CD4-positive, alpha-beta T cell treated with Interferon alpha-2 for 1 hour (primary cell): ENCODE results near the gene TBC1D20.
"Not testable (repeated sequence)": the region's sequence is repeated elsewhere in the genome, so short reads cannot be mapped to it uniquely, and the experiment has no call there.

Experiments used
- DNase-seq, 2 donors: peaks; one replicate each; pipeline ENCODE4 v3.0.0-alpha.2; 2020 to 2022

The TBC1D20 gene

GRCh38 chr20:400128-400453 is 62.2 kb downstream of the TBC1D20 start:
- DNase-seq: no peak

GRCh38 chr20:399182-399707 is 63.1 kb downstream of the TBC1D20 start:
- no peak for DNase-seq

DNA sequence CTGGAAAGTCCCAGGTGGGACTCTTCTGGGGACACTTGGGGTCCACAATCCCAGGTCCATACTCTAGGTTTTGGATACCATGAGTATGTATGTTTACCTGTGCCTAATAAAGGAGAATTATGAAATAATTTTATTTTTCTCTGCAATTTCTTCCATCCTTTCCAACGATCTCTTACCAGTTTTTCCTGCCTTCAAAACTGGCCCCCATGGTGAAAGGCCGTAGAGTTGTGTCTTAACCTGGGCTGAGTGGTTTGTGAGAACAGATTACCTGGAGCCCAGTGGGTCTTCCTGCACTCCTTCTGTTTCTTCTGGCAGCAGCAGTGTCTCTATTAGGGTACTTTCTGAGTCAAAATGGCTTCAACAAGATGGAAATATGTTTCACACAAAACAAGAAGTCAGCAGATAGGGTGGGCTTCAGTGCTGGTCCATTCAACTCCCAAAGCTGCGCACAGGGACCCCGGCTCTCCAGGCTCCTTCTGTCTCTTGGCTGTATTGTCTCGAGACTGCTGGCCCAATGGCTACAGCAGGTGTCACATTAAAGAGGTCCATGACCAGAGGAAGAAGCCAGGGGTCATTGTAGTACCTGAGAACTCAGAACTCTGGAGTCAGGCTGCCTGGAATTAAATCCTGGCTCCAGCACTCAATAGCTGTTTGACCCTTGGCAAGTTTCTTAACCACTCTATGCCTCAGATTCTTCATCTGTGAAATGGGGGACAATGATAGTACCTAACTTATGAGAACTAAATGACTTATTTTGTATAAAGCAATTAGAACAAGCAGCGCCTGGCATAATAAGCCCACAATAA is 64.7 kb downstream of the TBC1D20 start:
- DNase-seq: no peak

- no peak for DNase-seq
Measured at GRCh38 chr20:396619-397431, 65.5 kb downstream of the TBC1D20 start.

- no peak for DNase-seq
Measured at GRCh38 chr20:396252-396618, 66.1 kb downstream of the TBC1D20 start.

DNA sequence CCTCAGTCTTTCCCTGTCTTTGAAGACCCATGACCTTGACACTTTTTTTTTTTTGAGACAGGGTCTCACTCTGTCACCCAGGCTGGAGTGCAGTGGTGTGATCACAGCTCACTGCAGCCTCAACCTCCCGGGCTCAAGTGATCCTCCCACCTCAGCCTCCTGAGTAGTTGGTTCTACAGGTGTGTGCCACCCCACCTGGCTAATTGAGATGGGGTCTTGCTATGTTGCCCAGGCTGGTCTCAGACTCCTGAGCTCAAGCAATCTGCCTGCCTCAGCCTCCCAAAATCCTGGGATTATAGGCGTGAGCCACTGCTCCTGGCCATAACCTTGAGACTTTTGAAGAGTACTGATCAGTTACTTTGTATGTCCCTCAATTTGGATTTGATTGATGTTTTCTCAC is 69.0 kb downstream of the TBC1D20 start:
- not testable (repeated sequence) for DNase-seq

- no peak for DNase-seq
Measured at GRCh38 chr20:391041-391711, 71.2 kb downstream of the TBC1D20 start.

DNA sequence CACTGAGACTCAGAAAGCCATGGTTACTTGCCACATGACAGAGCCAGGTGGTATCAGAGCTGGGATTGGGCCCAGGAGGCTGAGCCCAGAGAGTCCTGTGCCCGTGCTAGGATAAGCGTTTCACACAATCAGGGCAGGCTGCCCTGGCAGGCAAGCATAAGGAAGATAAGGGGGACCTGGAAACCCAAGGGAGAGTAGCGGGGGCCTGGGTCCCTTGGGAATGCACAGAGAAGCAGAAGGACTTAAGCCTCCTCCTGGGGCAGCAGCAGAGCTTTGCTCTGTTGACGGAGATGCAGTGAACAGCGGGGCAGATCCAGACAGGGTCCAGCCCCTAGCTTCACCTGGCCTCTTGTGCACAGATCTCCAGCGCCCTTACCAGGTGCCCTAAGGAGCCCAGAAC is 73.1 kb downstream of the TBC1D20 start:
- no peak for DNase-seq

GRCh38 chr20:388034-388994 is 74.0 kb downstream of the TBC1D20 start:
- DNase-seq: no peak

DNA sequence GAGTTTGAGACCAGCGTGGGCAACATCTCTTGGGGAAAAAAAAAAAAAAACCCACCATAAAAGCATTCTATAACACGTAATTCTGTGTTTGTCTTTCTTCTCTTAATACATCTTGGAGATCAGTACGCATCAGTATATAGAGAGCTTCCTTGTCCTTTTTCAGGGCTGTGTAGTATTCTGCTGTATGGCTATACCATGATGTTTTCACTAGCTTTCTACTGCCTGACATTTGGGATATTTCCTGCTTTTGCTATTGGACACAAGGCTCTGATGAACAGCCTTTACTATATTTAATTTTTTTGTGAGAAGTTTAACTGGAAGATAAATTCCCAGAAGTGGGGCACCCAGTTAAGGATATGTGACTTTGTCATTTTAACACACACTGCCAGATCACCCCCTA is 74.8 kb downstream of the TBC1D20 start:
- DNase-seq: no peak

DNA sequence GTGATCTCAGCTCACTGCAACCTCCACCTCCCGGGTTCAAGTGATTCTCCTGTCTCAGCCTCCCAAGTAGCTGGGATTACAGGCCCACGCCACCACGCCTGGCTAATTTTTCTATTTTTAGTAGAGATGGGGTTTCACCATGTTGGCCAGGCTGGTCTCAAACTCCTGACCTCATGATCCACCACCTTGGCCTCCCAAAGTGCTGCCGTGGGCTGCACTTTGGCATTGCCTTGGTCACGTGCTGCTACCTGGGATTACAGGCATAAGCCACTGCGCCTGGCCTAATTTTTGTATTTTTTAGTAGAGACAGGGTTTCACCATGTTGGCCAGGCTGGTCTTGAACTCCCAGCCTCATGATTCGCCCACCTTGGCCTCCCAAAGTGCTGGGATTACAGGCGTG is 75.7 kb downstream of the TBC1D20 start:
- DNase-seq: not testable (repeated sequence)
